Stimulated activated CD4-positive, alpha-beta T cell treated with anti-CD3 and anti-CD28 coated beads, Interleukin-1b, Interleukin-23, amount 100 ng/mL, for 24 hours (primary cell): Measurements from ENCODE around the gene GBP4.
"Not testable (repeated sequence)": the region's sequence is repeated elsewhere in the genome, so short reads cannot be mapped to it uniquely, and the experiment has no call there.

Experiments used
- DNase-seq, 4 experiments: peaks; one replicate each; pipeline ENCODE4 v3.0.0-alpha.2; 2020; ENCODE audit warnings: low read depth in 4 of 4, low spot score in 1 of 4

The GBP4 gene, protein sequence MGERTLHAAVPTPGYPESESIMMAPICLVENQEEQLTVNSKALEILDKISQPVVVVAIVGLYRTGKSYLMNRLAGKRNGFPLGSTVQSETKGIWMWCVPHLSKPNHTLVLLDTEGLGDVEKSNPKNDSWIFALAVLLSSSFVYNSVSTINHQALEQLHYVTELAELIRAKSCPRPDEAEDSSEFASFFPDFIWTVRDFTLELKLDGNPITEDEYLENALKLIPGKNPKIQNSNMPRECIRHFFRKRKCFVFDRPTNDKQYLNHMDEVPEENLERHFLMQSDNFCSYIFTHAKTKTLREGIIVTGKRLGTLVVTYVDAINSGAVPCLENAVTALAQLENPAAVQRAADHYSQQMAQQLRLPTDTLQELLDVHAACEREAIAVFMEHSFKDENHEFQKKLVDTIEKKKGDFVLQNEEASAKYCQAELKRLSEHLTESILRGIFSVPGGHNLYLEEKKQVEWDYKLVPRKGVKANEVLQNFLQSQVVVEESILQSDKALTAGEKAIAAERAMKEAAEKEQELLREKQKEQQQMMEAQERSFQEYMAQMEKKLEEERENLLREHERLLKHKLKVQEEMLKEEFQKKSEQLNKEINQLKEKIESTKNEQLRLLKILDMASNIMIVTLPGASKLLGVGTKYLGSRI

GRCh38 chr1:89198491-89199072 lies at the start of gene GBP4:
Gene GBP4, minus strand, starts transcription at chr1:89198942. Its CDS starts 108 bp downstream, at chr1:89198834.
- peak; percentile 20 to 28 (median 21) for DNase-seq

DNA sequence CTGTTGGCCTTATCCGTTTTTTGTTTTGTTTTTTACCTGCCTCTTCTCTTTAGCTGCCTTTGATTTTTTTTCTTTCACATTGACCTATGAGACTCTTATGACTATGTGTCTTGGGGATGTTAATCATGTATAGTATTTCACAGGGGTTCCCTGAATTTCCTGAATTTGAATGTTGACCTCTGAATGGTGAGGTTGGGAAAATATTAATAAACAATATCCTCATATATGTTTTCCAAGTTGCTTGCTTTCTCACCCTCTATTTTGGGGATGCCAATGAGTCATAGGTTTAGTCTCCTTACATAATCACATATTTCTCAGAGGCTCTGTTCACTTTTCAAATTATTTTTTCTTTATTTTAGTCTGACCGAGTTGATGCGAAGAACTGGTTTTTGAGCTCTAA lies 44.3 kb upstream of the GBP4 start:
- no peak for DNase-seq

DNA sequence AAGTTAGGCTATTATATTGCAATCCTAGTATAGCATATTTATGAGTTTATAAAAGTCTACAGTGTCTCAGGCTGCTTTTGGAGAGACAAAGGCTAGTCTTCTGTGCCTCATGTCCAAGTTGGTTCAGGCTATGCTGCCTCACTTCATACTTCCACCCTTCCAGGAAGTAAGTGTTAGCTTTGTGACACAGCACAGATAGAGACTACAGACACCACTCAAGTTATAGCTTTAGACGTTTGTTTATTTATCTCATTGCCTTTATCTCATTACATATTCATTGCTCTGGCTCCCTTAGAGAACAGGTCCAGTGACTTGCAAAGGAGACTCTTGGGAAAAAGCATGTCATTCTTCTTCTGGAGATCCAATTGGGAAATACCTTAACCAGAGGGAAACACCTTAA lies 22.6 kb upstream of the GBP4 start:
- DNase-seq = no peak

GRCh38 chr1:89219851-89220250 lies 21.1 kb upstream of the GBP4 start:
- not testable (repeated sequence) for DNase-seq

GRCh38 chr1:89218941-89219340 lies 20.2 kb upstream of the GBP4 start:
- DNase-seq = not testable (repeated sequence)

DNA sequence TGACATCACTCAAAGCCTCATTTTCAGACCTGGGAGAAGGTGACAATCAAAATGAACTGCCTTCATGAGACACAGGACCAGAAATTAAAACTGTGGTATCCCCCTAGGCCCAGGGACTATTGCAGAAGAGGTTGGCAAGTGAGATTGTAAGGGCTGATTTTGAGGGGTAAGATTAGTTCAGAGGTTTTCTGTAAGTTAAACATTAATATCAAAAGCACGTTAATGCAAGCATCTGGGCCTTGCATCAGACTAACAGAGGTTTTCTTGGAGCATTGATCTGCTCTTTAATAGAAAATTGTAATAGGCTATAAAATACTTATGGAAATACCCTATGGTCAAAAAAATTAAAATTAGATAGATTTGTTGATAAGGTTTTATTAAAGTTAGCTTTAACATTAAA lies 14.6 kb upstream of the GBP4 start:
- DNase-seq = no peak

DNA sequence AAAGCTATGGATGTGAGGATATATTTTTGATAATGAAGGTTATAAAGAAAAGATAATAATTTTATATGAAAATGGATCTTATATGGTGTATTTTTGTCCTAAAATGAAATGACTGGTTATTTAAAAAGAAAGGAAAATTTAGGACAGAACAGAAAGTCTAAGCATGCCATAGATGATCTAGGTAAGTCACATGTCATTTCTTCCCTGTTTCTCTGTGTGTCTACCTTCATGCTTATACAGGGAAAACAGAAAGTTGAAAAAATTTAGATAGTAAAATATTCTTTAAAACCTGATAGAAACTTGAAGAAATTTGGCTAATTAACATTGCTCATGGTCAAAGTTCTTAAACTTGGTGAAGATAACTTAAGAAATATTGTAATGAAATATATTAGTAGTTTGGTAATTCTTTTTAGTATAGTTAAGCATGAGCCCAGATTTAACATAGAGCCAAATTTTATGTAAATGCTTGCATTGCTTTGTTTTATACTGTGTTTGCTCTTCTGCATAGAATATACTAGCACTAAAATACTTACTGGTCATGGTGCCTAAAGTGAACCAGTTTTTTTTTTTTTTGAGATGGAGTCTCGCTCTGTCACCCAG lies 12.4 kb upstream of the GBP4 start:
- DNase-seq = no peak

- no peak for DNase-seq
Observed at GRCh38 chr1:89206373-89206772, 7.6 kb upstream of the GBP4 start.

DNA sequence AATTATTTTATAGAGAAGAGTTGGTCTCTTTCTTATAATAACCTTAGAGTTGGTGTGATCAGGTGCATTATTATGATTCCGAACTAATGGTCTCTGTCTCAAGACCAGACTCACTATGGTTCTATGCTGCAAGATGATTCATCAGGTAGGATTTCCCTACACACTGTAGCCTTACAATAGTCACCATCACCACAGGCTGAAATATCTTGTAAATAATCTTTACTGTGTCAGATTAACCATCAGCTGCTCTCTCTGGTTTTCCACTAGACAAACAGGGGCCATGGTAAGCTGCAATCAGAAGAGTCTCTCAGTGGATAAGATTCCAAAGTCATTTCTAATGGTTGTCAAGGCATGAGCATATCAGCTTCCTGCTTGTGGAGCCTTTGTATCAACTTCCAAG lies 4.4 kb upstream of the GBP4 start:
- no peak for DNase-seq

- no peak for DNase-seq
Observed at GRCh38 chr1:89201106-89201794, 2.5 kb upstream of the GBP4 start.

- DNase-seq = no peak
Observed at GRCh38 chr1:89200663-89201062, 1.9 kb upstream of the GBP4 start.

GRCh38 chr1:89199525-89200031 lies 836 bp upstream of the GBP4 start:
- no peak for DNase-seq

DNA sequence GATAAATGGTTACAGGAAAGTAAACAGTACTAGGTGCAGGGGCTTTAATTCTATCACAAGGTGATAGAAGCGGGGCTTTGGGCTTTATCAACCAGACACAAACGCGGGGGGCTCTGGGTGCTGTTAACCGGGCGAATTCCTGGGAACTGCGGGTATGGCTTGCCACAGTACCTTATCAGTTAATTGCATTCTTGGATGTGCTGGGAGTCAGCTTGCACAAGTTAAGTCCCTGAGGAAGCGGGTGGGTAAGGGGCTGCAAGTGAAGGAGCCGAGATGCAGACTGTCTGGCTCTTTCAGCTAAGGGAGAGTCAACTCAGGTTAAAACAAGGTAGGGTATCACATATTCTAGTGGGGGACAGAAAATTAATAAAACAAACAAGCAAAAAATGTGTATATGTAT lies 661 bp downstream of the GBP4 start:
- no peak for DNase-seq

DNA sequence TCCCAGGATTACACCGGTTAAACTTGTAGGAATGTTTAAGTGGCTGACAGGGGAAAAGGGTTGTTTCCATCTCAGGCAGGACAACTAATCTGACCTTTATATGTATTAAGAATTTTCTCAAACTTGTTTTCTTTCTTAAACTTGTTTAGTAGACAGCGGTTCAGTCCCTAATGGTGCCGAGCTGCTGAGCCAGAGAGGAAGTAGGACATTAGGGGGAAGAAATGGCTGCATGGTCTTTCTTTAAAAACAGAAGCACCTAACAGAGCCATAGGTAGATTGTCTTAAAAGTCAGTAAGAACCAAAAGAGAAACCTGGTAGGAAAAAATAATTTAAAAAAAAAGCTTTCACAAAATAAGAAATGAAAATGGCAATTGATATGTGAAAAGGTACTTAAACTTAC lies 3.3 kb downstream of the GBP4 start:
- no peak for DNase-seq

DNA sequence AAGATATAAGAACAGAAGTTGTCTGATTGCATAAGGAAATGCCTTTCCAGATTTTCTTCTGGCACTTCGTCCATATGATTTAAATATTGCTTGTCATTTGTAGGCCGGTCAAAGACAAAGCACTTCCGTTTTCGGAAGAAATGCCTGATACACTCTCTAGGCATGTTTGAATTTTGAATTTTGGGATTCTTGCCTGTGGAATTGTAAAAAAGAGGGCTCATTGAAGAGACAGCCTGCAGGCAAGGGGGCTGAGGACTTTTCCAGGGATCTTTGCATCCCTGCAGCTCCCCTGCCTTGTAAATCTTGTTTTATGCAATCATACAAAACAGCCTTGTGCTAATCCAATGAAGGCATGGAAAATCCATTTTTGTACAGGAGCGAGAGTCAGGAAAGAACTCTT lies 7.4 kb downstream of the GBP4 start:
- DNase-seq = no peak

DNA sequence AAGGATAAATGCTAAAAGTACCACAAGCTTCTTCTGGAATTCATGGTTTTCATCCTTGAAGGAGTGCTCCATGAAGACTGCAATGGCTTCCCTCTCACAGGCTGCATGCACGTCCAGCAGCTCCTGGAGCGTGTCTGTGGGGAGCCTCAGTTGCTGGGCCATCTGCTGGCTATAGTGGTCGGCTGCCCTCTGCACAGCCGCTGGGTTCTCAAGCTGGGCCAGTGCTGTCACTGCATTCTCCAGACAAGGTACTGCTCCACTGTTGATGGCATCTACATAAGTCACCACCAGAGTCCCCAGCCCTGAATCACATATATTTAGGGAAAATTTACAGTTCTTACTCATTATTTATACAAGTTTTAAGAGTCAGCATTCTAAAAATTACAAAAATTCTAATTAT lies 8.7 kb downstream of the GBP4 start:
- DNase-seq = no peak

- DNase-seq = no peak
Observed at GRCh38 chr1:89179343-89179742, 19.4 kb downstream of the GBP4 start.

DNA sequence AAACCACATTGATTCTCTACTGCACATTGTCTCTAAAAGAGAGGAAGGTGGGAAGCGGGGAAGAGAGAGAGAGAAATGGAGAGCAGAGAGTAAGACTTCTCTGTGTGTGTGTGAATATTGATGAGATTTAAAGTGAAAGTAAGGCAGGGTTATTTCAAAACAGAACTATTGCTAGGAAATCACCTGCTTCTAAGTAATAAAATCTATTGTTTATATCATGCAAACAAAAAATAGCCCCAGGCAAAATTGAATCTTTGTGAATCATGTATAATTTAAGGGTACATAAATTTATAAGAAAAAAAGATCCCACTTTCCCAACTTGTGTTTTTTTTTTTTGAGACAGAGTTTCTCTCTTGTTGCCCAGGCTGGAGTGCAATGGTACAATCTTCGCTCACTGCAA lies 21.8 kb downstream of the GBP4 start:
- no peak for DNase-seq

- no peak for DNase-seq
Observed at GRCh38 chr1:89175601-89176256, 23.0 kb downstream of the GBP4 start, which contains the start of gene GBP7. Gene GBP7, minus strand, starts transcription at chr1:89176003. Its CDS starts 4,068 bp downstream, at chr1:89171935.

GRCh38 chr1:89174491-89174890 lies 24.3 kb downstream of the GBP4 start:
- DNase-seq = no peak
